Activated CD8-positive, alpha-beta T cell treated with anti-CD3 and anti-CD28 coated beads, Interleukin-2, amount 10 ng/mL, durations not matched to agents 7 days and 5 days (primary cell): ENCODE data around the gene TULP1. TPM values are rescaled to one million over a fixed set of nuclear protein-coding genes. Genes with fewer than 3 reads are reported as not detected.

Experiments
- ATAC-seq: fragments of 150-1000 bp; cut with Tn5 transposase; one replicate; pipeline ENCODE4 v1.10.0; 2021; ENCODE audit warnings: moderate library complexity
- CTCF ChIA-PET: fragments of 350-600 bp; sonication (Branson Sonifier 250); formaldehyde crosslinking; loops from one replicate; lab custom pipeline; 2021; ENCODE audit warnings: antibody characterized with exemption; lab: Charles Lee
- POLR2A ChIA-PET: fragments of 350-600 bp; sonication (Branson Sonifier 250); formaldehyde crosslinking; loops from one replicate; lab custom pipeline; 2021; ENCODE audit warnings: antibody characterized with exemption; lab: Charles Lee
- DNase-seq: peaks from one replicate; pipeline ENCODE4 v3.0.0-alpha.2; 2020
- H3K27ac Mint-ChIP-seq: one replicate; pipeline ENCODE4 v1.8.0; 2021; ENCODE audit warnings: mild to moderate bottlenecking, mixed read lengths
- H3K27me3 Mint-ChIP-seq: one replicate; pipeline ENCODE4 v1.8.0; 2021; ENCODE audit warnings: low read depth, mixed read lengths
- H3K36me3 Mint-ChIP-seq: one replicate; pipeline ENCODE4 v1.8.0; 2021; ENCODE audit warnings: low read depth, mixed read lengths
- H3K4me1 Mint-ChIP-seq: one replicate; pipeline ENCODE4 v1.8.0; 2021; ENCODE audit warnings: low read depth, mixed read lengths
- H3K4me3 Mint-ChIP-seq: one replicate; pipeline ENCODE4 v1.8.0; 2021; ENCODE audit warnings: mild to moderate bottlenecking, mixed read lengths
- H3K9me3 Mint-ChIP-seq: one replicate; pipeline ENCODE4 v1.8.0; 2022; ENCODE audit warnings: mixed read lengths; ENCODE audit not compliant: insufficient read depth
- total RNA-seq, 2 experiments: library from RNA; stranded (reverse); gene quantifications; one replicate each; pipeline ENCODE4 v1.2.3, GENCODE V29; 2021

The TULP1 gene
- total RNA-seq, 2 experiments from 2014 or later, result not detected

DNA sequence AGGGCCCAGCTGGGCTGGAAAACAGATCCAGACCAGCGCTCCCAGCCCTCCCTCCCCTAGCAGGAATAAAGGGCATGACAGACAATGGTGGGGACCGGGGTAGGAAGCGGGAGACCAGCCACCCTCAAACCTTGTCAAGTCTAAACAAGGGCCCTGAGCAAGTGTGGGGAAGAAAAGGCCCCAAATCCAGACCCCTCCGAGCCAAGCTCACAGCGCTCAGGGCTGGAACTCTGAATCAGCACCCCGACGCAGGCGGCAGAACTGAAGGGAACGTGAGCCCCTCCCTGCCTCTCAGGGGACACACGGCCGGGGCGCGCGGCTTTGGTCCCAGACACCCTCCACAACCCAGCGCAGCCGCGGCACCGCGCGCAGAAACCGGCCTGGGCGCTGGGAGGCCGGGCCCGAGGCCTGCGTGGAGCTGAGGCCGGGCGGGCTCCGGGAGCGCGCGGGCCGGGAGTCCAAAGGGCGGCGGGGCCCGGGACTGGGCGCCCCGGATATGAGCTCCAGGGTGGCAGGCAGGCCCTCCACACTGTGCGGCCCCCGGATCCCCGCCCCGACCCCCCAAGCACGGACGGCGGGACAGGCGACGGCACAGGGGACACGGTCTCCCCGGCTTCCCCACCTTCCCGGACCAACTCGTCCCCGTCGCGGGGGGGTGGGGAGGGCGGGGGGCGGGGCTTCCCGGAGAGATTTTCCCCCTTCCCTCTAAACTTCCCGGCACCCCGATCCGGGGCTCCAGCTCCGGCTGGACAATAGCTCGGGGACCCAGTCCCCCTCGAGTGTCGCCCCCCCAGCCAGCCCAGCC lies 16.5 kb downstream of the TULP1 start:
- peaks cover 28% of the 10 kb centered on the region for H3K27me3 Mint-ChIP-seq
- H3K36me3 Mint-ChIP-seq, result no peaks in the 10 kb centered on the region
- peaks cover 19% of the 10 kb centered on the region for H3K4me1 Mint-ChIP-seq
- peak overlapping the region; percentile 58 for H3K4me3 Mint-ChIP-seq
- DNase-seq, result no peak
- CTCF ChIA-PET, result no interaction called here
- POLR2A ChIA-PET, result interaction anchor here (1.7 kb wide), 1 partner anchor 9 kb away, joined by 4 read pairs; no protein-coding TSS in a partner anchor
- H3K9me3 Mint-ChIP-seq, result no peaks in the 10 kb centered on the region
- H3K27ac Mint-ChIP-seq, result no peak overlapping the region
- no peak for ATAC-seq

DNA sequence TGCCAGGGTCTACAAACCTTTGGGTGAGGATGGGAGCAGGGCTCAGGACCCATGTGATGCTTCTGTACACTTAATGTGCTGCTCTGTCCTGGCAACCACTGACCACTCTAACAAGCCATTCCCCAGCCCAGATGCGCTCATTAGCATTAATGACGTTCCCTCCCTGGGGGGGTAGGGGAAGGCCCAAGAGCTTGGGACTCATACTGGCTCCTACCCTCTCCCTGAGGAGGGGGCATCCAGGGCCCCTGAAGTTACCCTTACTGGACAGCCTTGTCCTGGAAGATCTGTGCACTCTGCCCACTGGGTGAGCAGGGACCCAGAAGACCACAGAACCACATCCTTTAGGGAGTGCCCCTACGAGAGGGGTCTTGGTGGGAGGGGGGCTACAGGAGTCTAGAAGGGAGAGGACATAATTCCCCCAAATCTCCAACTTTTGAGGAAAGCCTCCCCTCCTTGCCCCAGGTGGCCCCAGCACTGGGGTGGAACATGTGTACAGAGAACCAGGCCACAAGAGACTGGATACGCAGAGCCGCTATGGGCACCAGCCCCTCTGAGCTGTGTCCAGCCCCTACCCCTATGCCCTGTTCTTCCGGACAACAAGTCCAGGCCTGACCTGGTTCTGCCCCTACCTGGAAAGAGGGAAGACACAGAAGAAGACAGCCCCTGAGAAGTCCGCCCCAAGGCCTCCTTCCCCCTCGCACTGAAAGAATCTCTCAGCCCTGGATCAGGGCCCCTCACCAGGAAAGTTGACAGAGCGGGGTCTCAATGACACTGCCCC lies 17.2 kb downstream of the TULP1 start:
- DNase-seq (no peak), ATAC-seq (no peak)
- Mint-ChIP-seq H3K4me3 (peak overlapping the region; percentile 58), H3K27me3 (peaks cover 27% of the 10 kb centered on the region), H3K27ac (no peak overlapping the region), H3K4me1 (peaks cover 19% of the 10 kb centered on the region), H3K9me3 (no peaks in the 10 kb centered on the region), H3K36me3 (no peaks in the 10 kb centered on the region)
- ChIA-PET POLR2A (no interaction called here), CTCF (no interaction called here)

DNA sequence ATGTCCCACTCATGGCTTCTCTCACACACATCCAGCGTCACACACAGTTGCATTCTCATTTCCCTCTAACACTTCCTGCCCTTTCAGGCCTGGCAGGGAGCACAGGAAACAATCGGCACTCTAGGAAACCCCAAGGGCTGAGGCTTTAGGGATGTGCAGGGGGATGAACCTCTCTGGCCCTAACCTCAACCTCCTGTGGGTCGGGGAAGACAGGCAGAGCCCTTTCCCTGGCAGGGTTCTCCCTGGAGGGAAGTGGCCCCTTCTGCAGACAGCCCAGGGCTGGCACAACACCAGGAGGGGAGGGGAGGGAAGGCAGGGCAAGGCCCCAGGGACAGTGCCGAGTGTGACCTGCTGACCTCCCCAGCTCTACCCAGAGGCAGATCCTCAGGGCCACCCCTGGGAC lies 18.5 kb downstream of the TULP1 start:
- ATAC-seq (no peak), DNase-seq (no peak)
- H3K27me3 Mint-ChIP-seq, result peaks cover 16% of the 10 kb centered on the region
- H3K27ac Mint-ChIP-seq, result peak overlapping the region; percentile 4
- H3K9me3 Mint-ChIP-seq, result no peaks in the 10 kb centered on the region
- no peak overlapping the region for H3K4me3 Mint-ChIP-seq
- H3K4me1 Mint-ChIP-seq, result peaks cover 19% of the 10 kb centered on the region
- ChIA-PET CTCF (no interaction called here), POLR2A (no interaction called here)
- no peaks in the 10 kb centered on the region for H3K36me3 Mint-ChIP-seq

DNA sequence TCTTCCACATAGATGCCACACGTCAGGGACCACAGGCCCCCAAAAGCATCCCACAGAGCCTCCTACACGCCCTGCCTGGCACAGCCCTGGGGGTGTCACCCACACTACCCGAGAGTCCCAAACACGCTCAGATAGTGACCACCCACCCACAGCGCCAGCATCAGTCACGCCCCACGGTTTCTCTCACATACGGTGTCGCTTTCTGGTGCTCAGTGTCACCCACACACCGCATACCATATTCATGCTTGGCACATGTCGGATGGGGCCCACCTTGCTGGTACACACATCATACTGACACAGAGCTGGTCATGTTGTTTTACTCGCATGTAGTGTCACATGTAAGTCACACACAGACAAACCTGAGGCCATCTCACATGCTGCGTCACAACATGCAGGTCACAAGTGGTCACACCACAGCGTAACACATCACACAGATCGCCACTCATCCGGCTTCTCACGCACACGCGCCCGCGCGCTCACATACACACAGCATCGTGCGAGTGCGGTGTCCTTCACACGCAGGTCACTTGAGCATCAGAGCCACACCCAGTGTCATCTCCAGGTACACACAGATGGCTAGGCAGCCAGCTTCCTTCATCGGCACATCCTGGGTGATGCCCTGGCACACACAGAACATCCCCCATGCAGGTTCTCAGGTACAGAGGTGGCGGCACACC lies 19.3 kb downstream of the TULP1 start:
- H3K9me3 Mint-ChIP-seq, result no peaks in the 10 kb centered on the region
- H3K27ac Mint-ChIP-seq, result peak overlapping the region; percentile 4
- DNase-seq (no peak), ATAC-seq (no peak)
- peaks cover 16% of the 10 kb centered on the region for H3K4me1 Mint-ChIP-seq
- POLR2A ChIA-PET, result no interaction called here
- no peaks in the 10 kb centered on the region for H3K36me3 Mint-ChIP-seq
- CTCF ChIA-PET, result no interaction called here
- H3K27me3 Mint-ChIP-seq, result peaks cover 12% of the 10 kb centered on the region
- no peak overlapping the region for H3K4me3 Mint-ChIP-seq

GRCh38 chr6:35492974-35493284 lies 19.8 kb downstream of the TULP1 start:
- Mint-ChIP-seq H3K27me3 (peaks cover 7% of the 10 kb centered on the region), H3K9me3 (no peaks in the 10 kb centered on the region), H3K4me1 (peaks cover 16% of the 10 kb centered on the region)

GRCh38 chr6:35492258-35492973 lies 20.3 kb downstream of the TULP1 start:
- CTCF ChIA-PET, result interaction anchor here (0.9 kb wide), 1 partner anchor 23 kb away, joined by 3 read pairs; no protein-coding TSS in a partner anchor
- H3K4me1 Mint-ChIP-seq, result peaks cover 18% of the 10 kb centered on the region

More at GRCh38 chr6:35492974-35493284, 19.8 kb downstream of the TULP1 start:
- ChIA-PET POLR2A (no interaction called here), CTCF (no interaction called here)
- no peaks in the 10 kb centered on the region for H3K36me3 Mint-ChIP-seq
- no peak overlapping the region for H3K27ac Mint-ChIP-seq
- no peak overlapping the region for H3K4me3 Mint-ChIP-seq
- no peak for DNase-seq
- no peak for ATAC-seq

DNA sequence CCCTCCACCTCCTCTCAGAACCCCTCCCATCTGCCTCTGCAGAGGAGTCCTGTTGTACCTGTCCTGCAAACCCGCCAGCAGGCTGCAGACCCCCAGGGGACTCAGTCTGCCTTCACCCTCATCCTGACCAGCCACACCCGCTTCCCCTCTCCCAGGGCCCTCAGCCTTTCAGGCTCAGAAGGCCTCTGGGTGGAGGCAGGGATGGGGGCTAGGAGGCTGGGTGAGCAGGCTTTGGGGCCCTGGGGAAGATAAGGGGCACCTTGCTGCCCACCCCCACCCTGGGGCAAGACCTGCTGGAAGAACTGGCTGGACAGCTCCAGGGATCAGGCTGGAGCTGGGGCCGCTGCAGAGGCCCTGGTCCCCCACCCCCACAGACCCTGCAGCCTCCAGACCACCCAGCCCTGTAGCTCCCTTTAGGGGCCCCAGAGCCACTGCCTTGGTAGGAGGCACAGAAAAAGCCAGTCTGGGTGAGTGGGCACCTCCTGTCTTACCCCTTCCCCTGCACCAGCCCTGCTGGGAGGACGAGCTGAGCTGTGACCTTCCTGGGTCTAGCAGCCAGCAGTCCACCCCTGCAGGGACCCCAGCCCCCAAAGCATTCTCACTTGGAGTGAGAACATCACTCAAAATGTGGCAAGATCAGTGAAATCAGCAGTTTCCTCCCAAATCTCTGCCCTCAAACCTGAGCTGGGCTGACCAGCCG lies 21.0 kb downstream of the TULP1 start:
- H3K9me3 Mint-ChIP-seq, result no peaks in the 10 kb centered on the region
- ATAC-seq, result no peak
- no peaks in the 10 kb centered on the region for H3K36me3 Mint-ChIP-seq
- DNase-seq, result no peak
- peaks cover 18% of the 10 kb centered on the region for H3K4me1 Mint-ChIP-seq
- POLR2A ChIA-PET, result no interaction called here
- CTCF ChIA-PET, result interaction anchor here (0.9 kb wide), 1 partner anchor 24 kb away, joined by 3 read pairs; no protein-coding TSS in a partner anchor
- H3K27ac Mint-ChIP-seq, result no peak overlapping the region
- H3K4me3 Mint-ChIP-seq, result no peak overlapping the region
- H3K27me3 Mint-ChIP-seq, result peaks cover 4% of the 10 kb centered on the region

More at GRCh38 chr6:35492258-35492973, 20.3 kb downstream of the TULP1 start:
- ATAC-seq (no peak), DNase-seq (no peak)
- H3K27ac Mint-ChIP-seq, result no peak overlapping the region
- no peak overlapping the region for H3K4me3 Mint-ChIP-seq
- H3K9me3 Mint-ChIP-seq, result no peaks in the 10 kb centered on the region
- no peaks in the 10 kb centered on the region for H3K36me3 Mint-ChIP-seq
- peaks cover 4% of the 10 kb centered on the region for H3K27me3 Mint-ChIP-seq
- POLR2A ChIA-PET, result no interaction called here

DNA sequence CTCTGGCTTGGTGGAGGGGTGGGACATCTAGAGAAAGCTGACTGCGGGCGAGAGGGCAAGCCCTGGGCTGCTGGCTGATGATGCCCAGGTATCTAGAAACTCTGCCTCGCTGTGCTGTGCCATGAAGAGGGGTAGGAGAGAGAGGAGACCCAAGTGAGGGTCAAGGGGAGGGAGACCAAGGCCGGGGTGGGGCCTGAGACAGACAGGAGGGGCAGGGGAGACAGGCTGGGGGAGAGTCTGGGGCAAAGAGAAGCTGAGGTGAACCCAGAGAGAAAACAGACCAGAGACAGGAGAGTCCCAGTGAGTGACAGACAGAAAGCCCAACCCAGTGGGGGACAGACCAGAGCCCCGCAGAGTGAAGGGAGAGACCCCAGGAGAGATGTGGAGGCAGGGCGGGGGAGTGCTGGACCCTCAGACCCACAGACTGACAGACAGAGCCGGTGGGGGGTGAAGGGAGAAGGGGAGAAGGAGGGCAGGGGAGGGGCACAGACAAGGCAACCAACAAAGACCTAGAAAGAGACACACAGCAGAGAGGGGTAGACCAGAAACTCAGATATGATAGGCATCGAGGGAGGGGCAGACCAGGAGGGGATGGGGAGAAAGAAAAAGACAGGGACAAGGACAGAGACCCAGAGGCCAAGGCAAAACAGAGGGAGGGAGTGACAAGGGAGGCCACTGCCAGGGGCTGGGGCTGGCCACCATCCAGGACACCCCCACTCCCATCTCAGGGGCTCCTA lies 21.7 kb downstream of the TULP1 start:
- Mint-ChIP-seq H3K4me3 (no peak overlapping the region), H3K4me1 (peaks cover 18% of the 10 kb centered on the region), H3K36me3 (no peaks in the 10 kb centered on the region), H3K27me3 (peaks cover 4% of the 10 kb centered on the region), H3K27ac (no peak overlapping the region), H3K9me3 (no peaks in the 10 kb centered on the region)
- CTCF ChIA-PET, result no interaction called here
- ATAC-seq, result no peak
- POLR2A ChIA-PET, result no interaction called here
- DNase-seq, result no peak

GRCh38 chr6:35489995-35490791 lies 22.5 kb downstream of the TULP1 start:
- no peaks in the 10 kb centered on the region for H3K36me3 Mint-ChIP-seq
- peaks cover 16% of the 10 kb centered on the region for H3K4me1 Mint-ChIP-seq
- H3K4me3 Mint-ChIP-seq, result no peak overlapping the region
- POLR2A ChIA-PET, result no interaction called here
- peaks cover 2% of the 10 kb centered on the region for H3K27me3 Mint-ChIP-seq
- no peaks in the 10 kb centered on the region for H3K9me3 Mint-ChIP-seq
- no peak for ATAC-seq
- CTCF ChIA-PET, result no interaction called here
- no peak for DNase-seq
- H3K27ac Mint-ChIP-seq, result no peak overlapping the region

DNA sequence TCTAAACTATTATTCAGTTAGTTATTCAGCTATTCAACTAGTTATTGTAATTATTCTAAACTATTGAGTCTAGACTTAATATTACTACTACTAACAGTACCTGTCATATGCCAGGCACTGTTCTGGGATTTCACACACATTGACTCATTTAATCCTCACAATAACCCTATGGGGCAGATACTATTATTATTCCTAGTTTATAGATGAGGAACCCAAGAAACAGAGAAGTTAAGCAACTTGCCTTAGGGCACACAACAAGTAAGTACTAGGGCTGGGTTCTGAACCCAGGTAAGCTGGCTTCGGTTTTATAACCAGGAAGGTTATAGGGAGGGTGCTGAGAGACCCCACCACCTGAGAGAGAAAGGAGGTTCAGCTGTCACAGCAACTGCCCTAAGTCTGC lies 23.6 kb downstream of the TULP1 start:
- DNase-seq (no peak), ATAC-seq (no peak)
- CTCF ChIA-PET, result interaction anchor here (0.9 kb wide), 1 partner anchor 9 kb away, joined by 3 read pairs; no protein-coding TSS in a partner anchor
- Mint-ChIP-seq H3K36me3 (no peaks in the 10 kb centered on the region), H3K9me3 (no peaks in the 10 kb centered on the region), H3K4me3 (no peak overlapping the region), H3K27ac (no peak overlapping the region), H3K4me1 (peaks cover 14% of the 10 kb centered on the region), H3K27me3 (peaks cover 2% of the 10 kb centered on the region)
- POLR2A ChIA-PET, result interaction anchor here (0.5 kb wide), 1 partner anchor 247 kb away, joined by 3 read pairs; no protein-coding TSS in a partner anchor
